Adrenal gland (tissue), 5 donors: Measurements from ENCODE around the gene STAT4.

ENCODE experiments used
- POLR2A ChIP-seq, 2 donors: fragments of 450-650 bp; IDR thresholded peaks; one replicate each; pipeline ENCODE4 v1.6.1; 2017; ENCODE audit warnings: antibody characterized with exemption in 2 of 2, mild to moderate bottlenecking in 2 of 2, moderate library complexity in 1 of 2
- TF ChIP-seq, protein P1 (sequence below), 6 experiments: fragments of 450-650 bp in 4 of 6; fragments of 200-600 bp in 2 of 6; sonication (generic) in 1 of 6; IDR thresholded peaks; 1 replicate in 5 of 6; 2 replicates in 1 of 6; pipeline versions ENCODE4 v1.5.1 to v1.8.0; 2016 to 2021; ENCODE audit warnings: antibody characterized with exemption in 6 of 6, mild to moderate bottlenecking in 2 of 6, moderate library complexity in 1 of 6
- donor health status: DM: no; HTN: no; CAD: no.

- TF ChIP-seq, protein P1, sequence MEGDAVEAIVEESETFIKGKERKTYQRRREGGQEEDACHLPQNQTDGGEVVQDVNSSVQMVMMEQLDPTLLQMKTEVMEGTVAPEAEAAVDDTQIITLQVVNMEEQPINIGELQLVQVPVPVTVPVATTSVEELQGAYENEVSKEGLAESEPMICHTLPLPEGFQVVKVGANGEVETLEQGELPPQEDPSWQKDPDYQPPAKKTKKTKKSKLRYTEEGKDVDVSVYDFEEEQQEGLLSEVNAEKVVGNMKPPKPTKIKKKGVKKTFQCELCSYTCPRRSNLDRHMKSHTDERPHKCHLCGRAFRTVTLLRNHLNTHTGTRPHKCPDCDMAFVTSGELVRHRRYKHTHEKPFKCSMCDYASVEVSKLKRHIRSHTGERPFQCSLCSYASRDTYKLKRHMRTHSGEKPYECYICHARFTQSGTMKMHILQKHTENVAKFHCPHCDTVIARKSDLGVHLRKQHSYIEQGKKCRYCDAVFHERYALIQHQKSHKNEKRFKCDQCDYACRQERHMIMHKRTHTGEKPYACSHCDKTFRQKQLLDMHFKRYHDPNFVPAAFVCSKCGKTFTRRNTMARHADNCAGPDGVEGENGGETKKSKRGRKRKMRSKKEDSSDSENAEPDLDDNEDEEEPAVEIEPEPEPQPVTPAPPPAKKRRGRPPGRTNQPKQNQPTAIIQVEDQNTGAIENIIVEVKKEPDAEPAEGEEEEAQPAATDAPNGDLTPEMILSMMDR (IDR thresholded peaks at IDR 0.05) = no peak
- TF ChIP-seq POLR2A (IDR thresholded peaks at IDR 0.05) = no peak
These were observed 142.5 kb downstream of the STAT4 start for GRCh38 chr2:191008286-191008685.
